Stomach (tissue), 4 donors: ENCODE results near the gene SPACA1.

Experiments used
- CTCF ChIP-seq, 7 experiments: fragments of 450-650 bp in 4 of 7; fragments of 200-600 bp in 3 of 7; sonication (generic) in 3 of 7; IDR thresholded peaks; one replicate each; pipeline ENCODE4 v1.5.1; 2016 to 2019; ENCODE audit warnings: antibody characterized with exemption in 7 of 7, control low read depth in 2 of 7, mild to moderate bottlenecking in 1 of 7
- POLR2A ChIP-seq, 4 donors: fragments of 450-650 bp; IDR thresholded peaks; one replicate each; pipeline ENCODE4 v1.6.1; 2016; ENCODE audit warnings: antibody characterized with exemption in 4 of 4, control low read depth in 2 of 4, mild to moderate bottlenecking in 1 of 4, moderate library complexity in 1 of 4
- POLR2AphosphoS5 ChIP-seq, 3 donors: sonication (generic); formaldehyde crosslinking; IDR thresholded peaks; one replicate each; pipeline ENCODE4 v1.6.1; 2016; ENCODE audit warnings: antibody characterized with exemption in 3 of 3

GRCh38 chr6:88116276-88116675, 68.6 kb downstream of the SPACA1 start:
- TF ChIP-seq CTCF (IDR thresholded peaks at IDR 0.05) (no peak), POLR2AphosphoS5 (IDR thresholded peaks at IDR 0.05) (no peak), POLR2A (IDR thresholded peaks at IDR 0.05) (no peak)
